ENCODE data around the gene AGAP1. TPM values are rescaled to one million over a fixed set of nuclear protein-coding genes. Genes with fewer than 3 reads are reported as not detected.

Gene AGAP1
- total and polyA plus RNA-seq, 10 donors, result 1.1 to 26.6 (median 11.3) TPM

DNA sequence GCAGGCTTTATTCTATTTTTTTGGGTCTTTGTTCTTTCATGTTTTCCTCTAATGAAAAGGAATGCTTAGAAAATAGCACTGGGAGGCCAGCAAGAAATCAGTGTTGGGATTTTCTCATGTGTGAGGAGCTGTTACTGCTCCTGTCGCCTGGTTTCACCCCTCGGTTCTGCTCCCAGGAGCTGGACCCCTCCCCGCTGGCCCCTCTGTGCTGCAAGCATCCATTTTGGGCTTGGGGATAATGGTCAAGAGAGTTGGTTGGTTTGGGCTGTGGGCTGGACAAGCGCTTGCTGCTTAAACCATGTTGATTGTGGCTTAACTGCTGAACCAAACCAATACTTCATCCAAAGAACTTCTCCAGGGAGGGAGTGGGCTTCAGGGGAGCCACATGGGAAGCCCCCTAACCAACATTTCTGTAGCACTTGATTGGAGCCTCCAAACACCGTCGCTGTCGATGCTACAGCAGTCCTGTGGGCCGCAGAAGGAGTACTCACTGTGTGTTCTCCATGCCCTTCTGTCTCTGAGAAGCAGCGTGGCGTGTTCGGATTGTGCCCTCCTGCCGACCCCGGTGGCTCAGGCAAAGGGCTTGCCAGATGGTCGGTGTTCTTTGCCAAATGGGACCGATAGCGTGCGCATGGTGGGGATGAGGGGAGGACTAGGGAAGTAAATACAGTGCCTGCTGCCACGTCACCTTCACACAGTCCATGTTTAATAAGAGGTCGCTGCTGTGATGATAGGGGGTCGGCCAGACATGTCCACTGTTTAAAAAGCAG, 40.0 kb downstream of the AGAP1 start:
- intact Hi-C loops (cut with DNase I; ENCODE audit: low total_unique reads), result no loop called here
- H3K27ac ChIP-seq, result no peak overlapping the region
- DNase-seq, result peak; percentile 56

DNA sequence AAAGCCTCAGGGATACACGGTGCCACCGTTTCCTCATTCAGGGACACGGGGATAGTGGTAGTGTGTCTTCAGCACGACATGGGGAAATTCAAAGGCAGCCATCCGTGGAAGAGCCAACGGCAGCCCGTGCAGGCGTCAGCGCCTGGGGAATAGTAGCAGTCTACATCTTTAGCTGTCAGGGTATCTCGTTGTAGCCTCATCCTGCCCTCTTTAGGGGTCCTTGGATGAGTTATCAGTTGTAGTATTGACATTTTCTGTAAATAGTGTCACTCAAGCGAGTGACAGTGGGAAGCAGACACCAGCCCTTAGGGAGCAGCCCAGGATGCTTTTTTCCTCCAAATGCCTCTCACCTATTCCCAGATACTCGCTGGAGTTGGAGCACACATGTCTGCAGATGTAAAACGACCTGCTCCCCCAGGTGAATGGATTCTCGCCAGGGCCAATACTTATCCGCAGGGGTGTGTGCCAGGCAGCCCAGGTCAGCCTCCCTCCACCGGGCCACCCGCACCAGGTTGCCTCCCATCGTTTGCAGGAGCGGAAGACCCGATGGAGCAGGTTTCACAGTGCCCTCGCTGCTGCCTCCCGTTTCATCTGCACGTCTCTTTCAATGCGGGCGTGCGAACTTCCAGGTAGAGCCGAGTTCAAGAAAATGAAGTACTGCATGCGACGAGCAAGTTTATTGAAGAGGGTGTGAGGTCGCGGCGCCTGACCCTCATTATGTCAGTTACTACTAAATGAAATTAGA, 41.0 kb downstream of the AGAP1 start:
- no peak overlapping the region for H3K27ac ChIP-seq
- H3K27me3 ChIP-seq (replicated peaks in 1 of 7), result no peaks in the 10 kb centered on the region
- TF ChIP-seq POLR2AphosphoS5 (IDR thresholded peaks at IDR 0.05), result no peak
- no peak for TF ChIP-seq CTCF (IDR thresholded peaks at IDR 0.05 in 8 of 11, conservative IDR thresholded peaks at IDR 0.05 in 3 of 11)
- no peak for TF ChIP-seq POLR2A (IDR thresholded peaks at IDR 0.05)
- H3K9me3 ChIP-seq, result peaks cover 0 to 2% (median 0%) of the 10 kb centered on the region in 8 donors
- intact Hi-C loops (cut with DNase I; ENCODE audit: low total_unique reads), result no loop called here
- WGBS, 5 donors, result 89 to 93% (median 90%) methylated on average over 30 to 32 of the region's 32 CpGs
- no peak overlapping the region for H3K4me3 ChIP-seq
- H3K4me1 ChIP-seq, result peaks cover 0 to 6% (median 0%) of the 10 kb centered on the region in 6 donors
- H3K36me3 ChIP-seq, result no peaks in the 10 kb centered on the region
- peak; percentile 59 for DNase-seq

More for the DNA sequence above, 40.0 kb downstream of the AGAP1 start:
- 83 to 93% (median 90%) methylated on average over 20 of the region's 20 CpGs for WGBS, 5 donors
- peaks cover 0 to 2% (median 0%) of the 10 kb centered on the region in 8 donors for H3K9me3 ChIP-seq
- H3K4me3 ChIP-seq, result no peak overlapping the region
- TF ChIP-seq CTCF (IDR thresholded peaks at IDR 0.05 in 8 of 11, conservative IDR thresholded peaks at IDR 0.05 in 3 of 11) (no peak), POLR2A (IDR thresholded peaks at IDR 0.05) (no peak), POLR2AphosphoS5 (IDR thresholded peaks at IDR 0.05) (no peak)
- no peaks in the 10 kb centered on the region for H3K27me3 ChIP-seq (replicated peaks in 1 of 7)
- no peaks in the 10 kb centered on the region for H3K36me3 ChIP-seq
- peaks cover 0 to 6% (median 0%) of the 10 kb centered on the region in 6 donors for H3K4me1 ChIP-seq

DNA sequence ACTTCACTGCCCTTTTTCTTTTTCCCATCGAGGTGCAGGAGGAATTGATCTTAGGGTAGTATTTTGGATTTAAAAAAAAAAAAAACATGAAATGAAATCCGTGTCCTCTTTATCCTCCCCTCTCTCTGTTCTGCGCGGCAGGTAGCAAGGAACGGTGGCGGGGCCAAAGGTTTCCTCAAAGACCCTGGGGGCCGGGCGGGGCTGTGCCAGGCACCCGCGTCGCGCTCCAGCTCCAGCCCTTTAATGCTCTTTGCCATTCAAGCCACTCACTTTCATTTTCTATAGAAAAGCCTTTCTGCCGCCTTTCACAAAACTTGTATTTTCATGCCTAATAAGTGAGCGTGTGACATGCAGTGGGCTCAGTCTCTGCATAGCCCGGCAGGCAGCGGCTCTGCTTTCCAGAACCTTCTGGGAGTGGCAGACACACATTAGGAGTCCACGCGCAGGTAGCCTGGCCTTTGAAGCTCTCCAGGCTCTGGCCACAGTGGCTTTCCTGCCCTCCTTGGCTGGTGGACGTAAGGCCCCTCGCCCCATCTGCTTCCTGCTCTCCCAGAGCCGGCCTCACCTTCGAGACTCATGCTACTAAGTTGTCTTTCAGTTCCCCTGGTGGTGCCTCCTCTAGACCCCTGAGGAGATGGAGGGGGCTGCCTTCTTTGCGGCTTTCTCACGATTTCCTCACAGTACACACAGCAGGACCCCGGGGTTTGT, 41.7 kb downstream of the AGAP1 start:
- Histone ChIP-seq H3K27me3 (replicated peaks in 1 of 7) (no peaks in the 10 kb centered on the region), H3K36me3 (no peaks in the 10 kb centered on the region), H3K27ac (no peak overlapping the region), H3K4me3 (no peak overlapping the region), H3K9me3 (no peaks in the 10 kb centered on the region), H3K4me1 (peaks cover 0 to 6% (median 0%) of the 10 kb centered on the region in 6 donors)
- intact Hi-C loops (cut with DNase I; ENCODE audit: low total_unique reads), result no loop called here
- 80 to 89% (median 87%) methylated on average over 23 to 25 of the region's 25 CpGs for WGBS, 5 donors
- DNase-seq, result peak; percentile 61
- no peak for TF ChIP-seq POLR2AphosphoS5 (IDR thresholded peaks at IDR 0.05)
- no peak for TF ChIP-seq CTCF (IDR thresholded peaks at IDR 0.05 in 8 of 11, conservative IDR thresholded peaks at IDR 0.05 in 3 of 11)
- no peak for TF ChIP-seq POLR2A (IDR thresholded peaks at IDR 0.05)

Data from spleen (tissue), 11 donors.